D721Med (cell line): ENCODE data around the gene SPAG5.

Experiments used
- DNase-seq: peaks from one replicate; pipeline ENCODE4 v3.0.0; 2011; ENCODE audit warnings: low spot score; ENCODE audit not compliant: insufficient read length
- FAIRE-seq: peaks from 2 replicates; lab custom pipeline; 2011; peaks lifted over from hg19 to GRCh38; lab: Jason Lieb, UNC
- CTCF ChIP-seq: IDR thresholded peaks from 2 replicates; pipeline ENCODE4 v1.5.1; 2012; ENCODE audit warnings: mild to moderate bottlenecking, control low read depth; ENCODE audit not compliant: insufficient read depth; ENCODE audit errors: missing control alignments

Gene SPAG5

GRCh38 chr17:28548417-28549130, 50.3 kb downstream of the SPAG5 start:
- FAIRE-seq = no peak
- no peak for DNase-seq
- no peak for TF ChIP-seq CTCF

- peak; percentile 79 for TF ChIP-seq CTCF
- DNase-seq (no peak), FAIRE-seq (no peak)
Measured at GRCh38 chr17:28547623-28548416, 51.0 kb downstream of the SPAG5 start.

- no peak for TF ChIP-seq CTCF
- no peak for DNase-seq
- no peak for FAIRE-seq
Measured at GRCh38 chr17:28547096-28547622, 51.7 kb downstream of the SPAG5 start.

- FAIRE-seq (no peak), DNase-seq (no peak)
- TF ChIP-seq CTCF = no peak
Measured at GRCh38 chr17:28545787-28546415, 52.9 kb downstream of the SPAG5 start.

- DNase-seq = no peak
- no peak for FAIRE-seq
- TF ChIP-seq CTCF = no peak
Measured at GRCh38 chr17:28545141-28545503, 53.7 kb downstream of the SPAG5 start.

GRCh38 chr17:28544402-28545140, 54.3 kb downstream of the SPAG5 start:
- no peak for DNase-seq
- TF ChIP-seq CTCF = no peak
- FAIRE-seq = no peak
